BLaER1 (cell line): ENCODE data around the gene CDK6.

Source experiments
- H3K27ac ChIP-seq: shearing (Covaris generic); formaldehyde crosslinking; 2 replicates; pipeline ENCODE4 v1.8.1; 2022
- H3K27me3 ChIP-seq: shearing (Covaris generic); formaldehyde crosslinking; 2 replicates; pipeline ENCODE4 v1.8.1; 2022
- H3K36me3 ChIP-seq: shearing (Covaris generic); formaldehyde crosslinking; 2 replicates; pipeline ENCODE4 v1.8.1; 2022
- H3K4me1 ChIP-seq: shearing (Covaris generic); formaldehyde crosslinking; 2 replicates; pipeline ENCODE4 v1.8.1; 2022
- H3K4me2 ChIP-seq: shearing (Covaris generic); formaldehyde crosslinking; 2 replicates; pipeline ENCODE4 v1.8.1; 2022
- H3K4me3 ChIP-seq: shearing (Covaris generic); formaldehyde crosslinking; 2 replicates; pipeline ENCODE4 v1.8.1; 2022
- H3K9ac ChIP-seq: shearing (Covaris generic); formaldehyde crosslinking; 2 replicates; pipeline ENCODE4 v1.8.1; 2022
- H3K9me3 ChIP-seq: shearing (Covaris generic); formaldehyde crosslinking; 2 replicates; pipeline ENCODE4 v1.8.1; 2022
- H4K20me1 ChIP-seq: shearing (Covaris generic); formaldehyde crosslinking; 2 replicates; pipeline ENCODE4 v1.8.1; 2022
- Cebpa-rat ChIP-seq: shearing (Covaris generic); IDR thresholded peaks from 2 replicates; pipeline ENCODE4 v1.8.1; 2022

Gene CDK6

GRCh38 chr7:92722541-92722940, 113.8 kb downstream of the CDK6 start:
- Histone ChIP-seq H3K4me2 (no peak overlapping the region), H3K4me1 (peaks cover 45% of the 10 kb centered on the region), H4K20me1 (peaks cover 29% of the 10 kb centered on the region; the same call in 1 of the 2 replicates), H3K9me3 (no peaks in the 10 kb centered on the region), H3K27me3 (no peaks in the 10 kb centered on the region), H3K36me3 (peaks cover 32% of the 10 kb centered on the region), H3K4me3 (no peak overlapping the region), H3K9ac (no peak overlapping the region), H3K27ac (no peak overlapping the region)
- TF ChIP-seq Cebpa-rat = no peak

GRCh38 chr7:92720604-92721350, 115.6 kb downstream of the CDK6 start:
- H3K4me2 ChIP-seq = peak overlapping the region; percentile 17
- no peaks in the 10 kb centered on the region for H3K27me3 ChIP-seq
- TF ChIP-seq Cebpa-rat = no peak
- H3K9ac ChIP-seq = no peak overlapping the region
- no peak overlapping the region for H3K4me3 ChIP-seq
- H3K36me3 ChIP-seq = peaks cover 32% of the 10 kb centered on the region
- no peak overlapping the region for H3K27ac ChIP-seq
- peaks cover 15% of the 10 kb centered on the region; the same call in 1 of the 2 replicates for H4K20me1 ChIP-seq
- no peaks in the 10 kb centered on the region for H3K9me3 ChIP-seq
- peaks cover 45% of the 10 kb centered on the region for H3K4me1 ChIP-seq

DNA sequence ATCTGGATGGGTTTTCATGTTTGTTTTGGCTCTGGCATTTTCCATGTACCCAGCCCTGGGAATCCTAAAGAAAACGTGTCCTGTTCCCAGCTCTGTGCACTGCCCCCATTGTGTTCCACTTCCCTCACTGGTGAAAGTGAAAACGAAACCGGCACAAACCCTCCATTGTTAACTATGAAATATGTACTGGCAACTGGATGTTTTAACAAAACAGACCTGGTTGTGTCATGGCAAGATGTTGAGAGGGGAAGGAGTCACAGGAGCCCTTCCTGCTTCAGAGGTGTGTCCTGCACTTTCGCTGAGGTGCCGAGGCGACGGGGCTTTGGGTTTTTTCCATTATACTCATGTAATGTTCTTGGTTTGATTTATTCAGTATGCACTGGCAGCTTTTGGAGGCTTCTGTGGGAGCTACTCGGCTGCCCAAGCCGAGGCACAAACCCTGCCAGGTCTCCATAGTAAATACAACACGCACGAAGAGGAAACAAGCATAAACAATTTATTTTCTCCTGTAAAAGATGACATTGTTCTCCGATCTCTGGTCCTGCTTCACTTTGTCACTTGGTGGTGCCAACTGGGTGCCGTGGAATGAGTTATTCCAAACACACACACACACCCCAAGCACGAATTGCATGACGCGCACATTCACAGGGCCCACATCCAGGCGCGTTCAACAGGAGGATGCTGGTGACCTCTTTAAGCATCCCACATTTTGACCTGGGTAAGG, 118.2 kb downstream of the CDK6 start:
- H3K9ac ChIP-seq = peak overlapping the region; percentile 43; the same call in 1 of the 2 replicates

DNA sequence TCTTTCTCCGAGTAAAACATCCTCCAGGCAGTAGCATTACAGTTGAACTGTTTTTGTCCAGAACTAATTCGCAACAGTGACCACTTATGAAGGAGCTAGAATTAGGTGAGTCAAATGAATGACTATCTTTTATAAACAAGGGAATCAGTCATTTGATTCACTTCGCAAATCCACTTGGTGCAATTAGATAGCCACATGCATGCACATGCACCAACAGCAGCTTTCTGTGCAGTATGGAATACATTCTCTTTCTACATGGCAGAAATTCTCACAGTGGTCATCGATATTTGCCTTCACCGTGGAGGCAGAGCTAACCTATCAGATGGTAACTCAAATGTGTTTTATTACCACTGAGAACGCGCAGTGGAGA, 118.8 kb downstream of the CDK6 start:
- TF ChIP-seq Cebpa-rat = no peak
- H3K9me3 ChIP-seq = no peaks in the 10 kb centered on the region
- peak overlapping the region; percentile 55; the same call in 1 of the 2 replicates for H3K4me3 ChIP-seq
- H3K36me3 ChIP-seq = peaks cover 29% of the 10 kb centered on the region
- H3K9ac ChIP-seq = no peak overlapping the region; the same call in 1 of the 2 replicates
- H3K4me2 ChIP-seq = peak overlapping the region; percentile 81
- H3K4me1 ChIP-seq = peaks cover 24% of the 10 kb centered on the region
- no peaks in the 10 kb centered on the region for H4K20me1 ChIP-seq
- H3K27ac ChIP-seq = peak overlapping the region; percentile 65
- no peaks in the 10 kb centered on the region for H3K27me3 ChIP-seq

More for the DNA sequence above, 118.2 kb downstream of the CDK6 start:
- H3K4me2 ChIP-seq = peak overlapping the region; percentile 81
- peaks cover 29% of the 10 kb centered on the region for H3K36me3 ChIP-seq
- no peaks in the 10 kb centered on the region for H4K20me1 ChIP-seq
- H3K9me3 ChIP-seq = no peaks in the 10 kb centered on the region
- peaks cover 30% of the 10 kb centered on the region for H3K4me1 ChIP-seq
- H3K4me3 ChIP-seq = peak overlapping the region; percentile 55
- no peaks in the 10 kb centered on the region for H3K27me3 ChIP-seq
- peak overlapping the region; percentile 65 for H3K27ac ChIP-seq
- no peak for TF ChIP-seq Cebpa-rat

DNA sequence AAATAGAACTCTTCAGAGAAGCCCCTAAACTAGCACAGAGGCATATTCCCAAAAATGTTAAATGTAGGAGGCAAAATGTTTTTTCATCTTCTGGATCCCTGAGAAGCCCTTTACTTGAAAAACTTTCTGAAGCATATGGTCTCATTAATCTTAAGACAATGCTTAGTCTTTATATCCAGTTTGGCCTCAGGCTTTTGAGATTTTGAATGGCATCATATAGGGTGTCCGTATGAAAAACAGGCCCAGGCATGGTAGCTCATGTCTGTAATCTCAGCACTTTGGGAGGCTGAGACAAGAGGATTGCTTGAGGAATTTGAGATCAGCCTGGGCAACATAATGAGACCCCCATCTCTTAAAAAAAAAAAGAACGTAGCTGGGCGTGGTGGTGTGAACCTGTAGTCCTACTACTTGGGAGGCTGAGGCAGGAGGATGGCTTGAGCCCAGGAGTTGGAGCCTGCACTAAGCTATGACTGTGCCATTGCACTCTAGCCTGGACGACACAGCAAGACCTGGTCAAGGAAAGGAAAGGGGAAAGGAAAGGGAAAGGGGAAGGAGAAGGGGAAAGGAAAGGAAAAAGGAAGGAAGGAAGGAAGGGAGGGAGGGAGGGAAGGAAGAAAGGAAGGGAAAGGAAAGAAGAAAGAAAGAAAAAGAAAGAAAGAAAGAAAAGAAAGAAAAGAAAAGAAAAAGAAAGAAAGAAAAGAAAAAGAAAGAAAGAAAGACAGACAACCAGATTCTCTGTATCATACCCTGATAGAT, 119.4 kb downstream of the CDK6 start:
- Histone ChIP-seq H3K9ac (no peak overlapping the region), H4K20me1 (no peaks in the 10 kb centered on the region), H3K4me2 (no peak overlapping the region), H3K4me1 (peaks cover 23% of the 10 kb centered on the region), H3K36me3 (peaks cover 26% of the 10 kb centered on the region), H3K9me3 (no peaks in the 10 kb centered on the region), H3K27me3 (no peaks in the 10 kb centered on the region), H3K4me3 (no peak overlapping the region), H3K27ac (no peak overlapping the region)
- no peak for TF ChIP-seq Cebpa-rat

DNA sequence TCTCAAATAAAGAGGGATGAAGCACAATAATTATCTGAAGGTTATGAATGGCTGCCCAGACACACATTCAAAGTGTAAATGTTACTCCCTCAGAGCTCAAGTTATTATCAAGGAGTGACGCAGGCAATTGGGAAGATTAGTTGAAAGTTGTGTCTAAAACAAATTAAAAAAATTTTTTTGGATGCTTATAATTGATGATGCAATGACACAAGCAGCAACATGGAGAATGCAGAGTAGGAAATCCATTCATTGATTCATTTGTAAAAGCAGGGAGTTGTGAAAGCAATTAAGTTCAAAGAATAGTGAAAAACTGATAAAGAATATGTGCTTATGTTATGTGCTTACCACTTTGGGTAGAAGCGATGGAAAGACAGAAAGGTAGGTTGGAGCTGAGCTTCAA, 120.4 kb downstream of the CDK6 start:
- Histone ChIP-seq H3K9me3 (no peaks in the 10 kb centered on the region), H3K27me3 (no peaks in the 10 kb centered on the region), H3K4me2 (no peak overlapping the region), H3K4me3 (no peak overlapping the region), H3K27ac (no peak overlapping the region), H3K36me3 (peaks cover 19% of the 10 kb centered on the region; the same call in 1 of the 2 replicates), H4K20me1 (no peaks in the 10 kb centered on the region), H3K4me1 (peaks cover 18% of the 10 kb centered on the region), H3K9ac (no peak overlapping the region)
- no peak for TF ChIP-seq Cebpa-rat

DNA sequence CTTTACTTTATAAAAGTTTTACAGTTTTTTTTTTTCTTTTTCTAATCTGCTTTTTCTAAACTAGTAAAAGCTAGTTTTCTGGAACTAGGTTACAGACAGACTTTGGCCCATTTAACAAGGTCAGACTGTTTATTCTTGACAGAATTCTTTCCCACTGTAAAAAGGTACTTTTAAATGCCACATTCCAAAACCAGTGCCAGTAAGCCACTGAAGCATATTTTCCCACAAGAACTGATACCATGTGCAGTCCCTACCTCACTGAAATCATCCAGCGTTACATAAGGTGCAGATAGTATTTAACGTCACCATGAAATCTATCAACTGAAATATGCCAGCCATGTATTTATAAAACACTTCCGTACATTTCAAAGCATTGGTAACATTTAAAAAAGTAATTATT, 121.6 kb downstream of the CDK6 start:
- H3K27me3 ChIP-seq = no peaks in the 10 kb centered on the region
- H3K4me3 ChIP-seq = no peak overlapping the region
- H3K36me3 ChIP-seq = peaks cover 22% of the 10 kb centered on the region
- peaks cover 16% of the 10 kb centered on the region for H3K4me1 ChIP-seq
- H3K4me2 ChIP-seq = no peak overlapping the region
- TF ChIP-seq Cebpa-rat = no peak
- no peak overlapping the region for H3K9ac ChIP-seq
- H3K27ac ChIP-seq = no peak overlapping the region
- H4K20me1 ChIP-seq = no peaks in the 10 kb centered on the region
- no peaks in the 10 kb centered on the region for H3K9me3 ChIP-seq

DNA sequence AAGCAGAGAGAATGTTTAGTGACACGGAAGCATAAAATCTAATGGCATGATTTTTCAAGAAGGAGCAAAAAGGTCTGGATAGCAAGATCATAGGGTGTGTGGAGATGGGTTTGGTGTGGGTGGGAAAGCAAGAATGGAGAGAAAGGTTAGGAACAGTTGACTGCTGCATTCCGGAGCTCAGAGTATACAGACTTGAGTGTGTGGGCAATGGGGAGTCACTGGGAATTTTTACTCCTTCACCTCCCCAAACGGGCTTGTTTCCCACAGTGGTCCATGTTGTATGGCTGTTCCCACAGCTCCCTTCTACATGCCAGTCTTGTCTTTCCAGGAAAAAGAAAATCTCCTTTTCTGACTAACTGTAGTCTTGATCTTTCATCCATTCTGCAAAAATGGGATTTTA, 122.1 kb downstream of the CDK6 start:
- Histone ChIP-seq H3K9ac (no peak overlapping the region), H3K27ac (no peak overlapping the region), H3K4me3 (no peak overlapping the region), H3K4me2 (no peak overlapping the region), H3K9me3 (no peaks in the 10 kb centered on the region), H4K20me1 (no peaks in the 10 kb centered on the region), H3K4me1 (peaks cover 16% of the 10 kb centered on the region), H3K36me3 (peaks cover 22% of the 10 kb centered on the region), H3K27me3 (no peaks in the 10 kb centered on the region)
- TF ChIP-seq Cebpa-rat = no peak

DNA sequence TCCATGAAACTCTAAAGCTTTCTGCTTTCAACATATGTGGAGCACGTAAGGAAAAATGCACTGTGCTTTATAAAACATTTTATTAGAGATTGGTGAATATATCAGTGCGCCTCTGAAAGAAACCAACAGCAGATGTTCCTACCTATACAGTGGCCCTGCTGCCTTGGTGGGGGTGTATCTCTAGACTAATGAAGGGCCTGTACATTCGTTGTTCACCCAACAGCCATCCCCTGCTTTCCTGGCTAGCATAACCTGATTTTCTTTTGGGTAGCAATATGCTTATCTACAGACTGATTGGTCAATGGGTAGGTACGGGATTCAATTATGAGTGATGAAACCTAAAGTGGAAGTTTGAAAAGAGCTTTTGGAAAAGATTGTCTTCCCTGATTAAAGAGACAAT, 126.5 kb downstream of the CDK6 start:
- Histone ChIP-seq H4K20me1 (no peaks in the 10 kb centered on the region), H3K9me3 (peaks cover 13% of the 10 kb centered on the region), H3K9ac (no peak overlapping the region), H3K27ac (no peak overlapping the region), H3K27me3 (no peaks in the 10 kb centered on the region), H3K4me2 (no peak overlapping the region), H3K4me1 (no peaks in the 10 kb centered on the region), H3K36me3 (peaks cover 33% of the 10 kb centered on the region), H3K4me3 (no peak overlapping the region)
- TF ChIP-seq Cebpa-rat = no peak
